ENCODE results near the gene GSG1L2.

Gene GSG1L2

DNA sequence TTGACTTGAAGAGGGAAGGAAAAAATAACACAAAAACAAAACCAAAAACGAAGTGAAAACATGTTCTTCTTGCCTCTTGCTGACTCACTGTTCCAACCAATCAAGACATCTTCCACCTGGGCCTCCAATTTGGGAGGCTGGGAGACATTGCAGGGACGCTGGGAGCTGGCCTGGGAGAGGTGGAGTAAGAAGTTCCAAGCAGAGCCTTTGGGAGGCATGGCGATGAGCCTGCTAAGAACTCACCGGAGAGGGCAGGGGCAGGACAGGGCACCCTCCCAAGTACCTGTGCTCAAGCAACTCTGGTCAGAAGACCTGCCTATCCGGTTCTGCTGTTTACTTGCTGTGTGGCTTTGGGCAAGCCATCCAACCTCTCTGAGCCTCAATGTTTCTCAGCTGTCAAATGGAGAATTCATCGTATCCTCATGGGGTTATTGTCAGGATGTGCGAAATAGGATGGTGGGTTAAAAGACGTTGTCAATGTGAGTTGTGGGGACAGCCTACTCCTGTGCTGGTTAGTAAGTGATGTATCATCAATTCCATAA is 3.0 kb upstream of the GSG1L2 start:
- DNase-seq (ENCODE audit: low spot score), result no peak

DNA sequence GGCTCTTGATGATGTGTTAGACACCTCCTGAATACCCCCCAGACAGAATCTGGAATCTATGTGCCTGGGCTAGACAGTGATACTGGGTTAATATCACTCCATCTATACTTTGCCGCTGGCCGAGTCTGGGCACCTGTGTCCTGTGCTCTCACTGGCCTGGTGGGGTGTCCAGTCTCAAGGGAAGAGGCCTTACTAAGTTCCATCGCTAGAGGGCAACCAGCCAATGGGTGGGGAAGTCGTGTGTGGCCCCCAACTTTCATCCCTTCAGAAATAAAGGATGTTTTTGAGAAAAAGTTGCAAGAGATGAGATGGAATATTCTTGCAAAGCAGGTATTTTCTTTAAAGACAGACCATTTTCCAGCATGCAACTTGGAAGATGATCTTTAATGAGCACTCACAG is 2.2 kb upstream of the GSG1L2 start:
- DNase-seq (ENCODE audit: low spot score), result peak; percentile 48

DNA sequence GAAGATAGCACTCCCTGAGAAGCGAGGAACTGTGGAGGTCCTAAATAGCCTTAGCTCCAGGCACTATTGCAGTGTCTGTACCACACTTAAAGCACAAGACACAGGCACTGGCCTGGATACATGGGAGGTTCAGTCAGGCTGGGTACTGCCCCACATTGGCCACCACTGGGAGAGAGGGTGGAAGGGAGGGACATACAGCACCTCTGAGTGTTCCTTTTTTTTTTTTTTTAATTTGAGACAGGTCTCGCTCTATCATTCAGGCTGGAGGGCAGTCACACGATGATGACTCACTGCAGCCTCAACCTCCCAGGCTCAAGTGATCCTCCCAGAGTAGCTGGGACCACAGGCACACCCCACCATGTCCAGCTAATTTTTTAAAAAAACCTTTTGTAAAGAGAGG is 1.4 kb downstream of the GSG1L2 start:
- DNase-seq (ENCODE audit: low spot score), result no peak

DNA sequence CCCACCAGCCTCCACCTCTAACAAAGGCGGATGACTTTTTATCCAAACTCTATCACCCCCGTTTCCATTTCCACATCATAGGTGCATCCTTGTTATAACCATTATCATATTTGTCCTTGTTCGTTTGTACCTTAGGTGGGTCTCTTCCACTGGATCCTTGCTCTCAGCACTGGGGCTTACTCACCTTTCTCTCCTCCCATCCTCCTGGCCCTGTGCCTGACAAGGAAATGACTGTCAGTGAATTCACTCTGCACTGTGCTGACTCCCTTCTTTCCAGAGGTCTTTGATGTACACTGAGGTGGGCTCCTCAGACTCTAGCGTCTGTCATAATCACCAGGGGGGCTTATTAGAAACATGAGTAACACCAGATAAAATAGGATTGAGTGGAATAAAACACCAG is 3.1 kb downstream of the GSG1L2 start:
- DNase-seq (ENCODE audit: low spot score), result no peak

DNA sequence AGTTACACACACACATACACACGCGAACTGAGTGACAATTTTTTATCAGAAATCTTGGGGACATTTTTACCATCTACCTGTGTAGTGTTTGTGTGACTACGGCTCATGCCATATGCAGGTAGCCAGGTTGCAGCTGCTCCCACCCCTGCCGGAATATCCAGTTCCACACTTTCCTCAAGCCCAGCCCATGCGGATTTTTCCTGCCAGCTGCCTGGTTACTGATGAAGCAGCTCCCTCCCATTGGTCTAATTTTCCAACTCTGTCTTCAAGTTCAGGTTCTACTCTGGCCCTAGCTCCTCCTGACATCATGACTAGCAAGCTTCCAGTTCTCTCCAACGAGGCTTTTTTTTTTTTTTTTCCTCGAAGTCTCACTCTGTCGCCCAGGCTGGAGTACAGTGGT is 4.8 kb downstream of the GSG1L2 start:
- peak; percentile 79 for DNase-seq (ENCODE audit: low spot score)

DNA sequence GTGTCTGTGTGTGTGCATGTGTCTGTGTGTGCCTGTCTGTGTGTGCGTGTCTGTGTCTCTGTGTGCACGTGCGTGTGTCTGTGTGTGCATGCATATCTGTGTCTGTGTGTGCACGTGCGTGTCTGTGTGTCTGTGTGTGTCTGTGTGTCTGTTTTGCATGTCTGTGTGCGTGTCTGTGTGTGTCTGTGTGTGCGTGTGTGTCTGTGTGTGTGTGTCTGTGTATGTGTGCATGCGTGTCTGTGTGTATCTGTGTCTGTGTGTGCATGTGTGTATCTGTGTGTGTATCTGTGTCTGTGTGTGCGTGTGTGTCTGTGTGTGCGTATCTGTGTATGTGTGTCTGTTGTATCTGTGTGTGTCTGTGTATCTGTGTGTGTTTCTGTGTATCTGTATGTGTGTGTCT is 5.4 kb downstream of the GSG1L2 start:
- DNase-seq (ENCODE audit: low spot score), result no peak

DNA sequence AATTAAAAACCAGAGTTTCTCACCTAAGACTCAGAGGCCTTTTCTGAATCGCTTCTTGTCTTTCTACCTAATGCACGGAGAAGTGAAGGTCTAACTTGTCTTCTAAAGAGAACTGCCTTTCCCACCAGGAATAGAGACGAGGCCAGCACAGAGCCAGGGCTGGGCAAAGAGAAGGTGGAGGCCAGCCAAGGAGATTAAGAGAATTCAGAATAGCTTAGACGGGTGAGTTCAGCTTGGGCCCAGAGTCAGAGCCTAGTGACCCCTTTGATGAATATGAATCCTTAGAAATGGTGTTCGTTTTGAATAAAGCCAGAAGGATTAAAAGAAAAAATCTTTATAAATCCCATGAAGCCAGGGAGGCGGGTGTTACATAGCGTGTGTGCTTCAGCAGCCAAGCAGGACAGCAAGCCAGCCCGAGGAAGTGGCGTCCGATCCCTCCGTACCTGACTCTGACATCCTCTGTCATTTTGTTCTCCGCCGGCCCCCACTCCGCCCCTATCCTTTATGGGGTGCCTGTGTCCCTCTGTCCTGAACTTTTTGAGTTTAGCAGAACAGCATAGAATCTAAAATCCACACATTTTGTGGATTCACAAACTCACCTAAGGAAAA is 7.4 kb downstream of the GSG1L2 start:
- no peak for DNase-seq (ENCODE audit: low spot score)

DNA sequence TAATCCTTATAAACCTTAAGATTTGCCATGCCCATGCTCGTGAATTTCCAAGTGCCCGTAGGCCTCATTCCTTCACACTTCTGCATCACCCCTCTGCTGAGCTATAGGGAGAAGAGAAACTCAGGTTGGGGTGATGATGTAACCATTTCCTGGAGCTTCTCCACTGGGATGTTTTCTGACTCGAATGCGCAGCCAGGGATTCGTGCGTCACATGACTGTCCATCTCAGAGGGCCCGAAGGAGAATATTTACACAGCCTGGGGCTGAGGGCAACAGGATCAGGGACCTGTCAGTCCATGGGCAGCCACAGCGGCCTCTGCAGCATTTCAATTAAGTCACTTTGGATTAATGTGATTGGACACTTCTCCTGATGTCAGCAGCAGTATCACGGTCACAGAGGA is 8.7 kb downstream of the GSG1L2 start:
- DNase-seq (ENCODE audit: low spot score), result no peak

DNA sequence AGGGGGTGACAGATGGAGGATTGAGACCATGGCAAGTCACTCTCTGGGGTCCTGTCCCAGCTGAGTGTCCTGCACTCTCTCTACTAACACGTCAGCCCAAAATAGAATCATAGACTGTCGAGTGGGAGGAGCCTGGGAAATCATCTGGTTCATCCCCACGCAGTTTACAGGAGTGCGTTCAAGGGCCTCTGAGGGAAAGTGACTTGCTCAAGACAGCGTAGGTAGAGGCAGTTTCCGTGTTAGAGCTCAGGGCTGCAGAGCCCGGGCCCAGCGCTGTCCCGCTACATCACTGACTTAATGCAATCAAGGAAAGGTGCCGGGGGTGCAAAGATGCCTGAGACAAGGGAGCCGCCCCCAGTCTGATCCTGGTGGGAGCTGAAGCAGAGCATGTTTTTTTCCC is 10.3 kb downstream of the GSG1L2 start:
- no peak for DNase-seq (ENCODE audit: low spot score)

DNA sequence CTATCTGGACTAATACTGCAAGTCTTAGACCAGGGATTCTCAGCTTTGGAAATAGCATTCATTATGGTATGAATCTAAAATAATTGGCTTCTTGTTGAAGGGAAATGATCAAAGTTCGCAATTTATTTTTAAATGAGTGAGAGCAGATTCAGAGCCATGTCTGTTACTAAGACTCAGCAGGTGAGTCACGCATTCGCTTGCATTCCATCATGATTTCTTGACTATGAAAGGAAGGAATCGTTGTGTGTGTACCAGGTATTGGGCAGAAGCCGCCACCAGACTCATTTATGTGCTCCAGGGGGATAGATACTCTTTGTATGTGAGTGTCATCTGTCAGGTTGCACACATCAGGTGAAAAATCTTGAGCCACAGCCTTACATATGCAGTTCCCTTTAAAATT is 10.8 kb downstream of the GSG1L2 start:
- no peak for DNase-seq (ENCODE audit: low spot score)

DNA sequence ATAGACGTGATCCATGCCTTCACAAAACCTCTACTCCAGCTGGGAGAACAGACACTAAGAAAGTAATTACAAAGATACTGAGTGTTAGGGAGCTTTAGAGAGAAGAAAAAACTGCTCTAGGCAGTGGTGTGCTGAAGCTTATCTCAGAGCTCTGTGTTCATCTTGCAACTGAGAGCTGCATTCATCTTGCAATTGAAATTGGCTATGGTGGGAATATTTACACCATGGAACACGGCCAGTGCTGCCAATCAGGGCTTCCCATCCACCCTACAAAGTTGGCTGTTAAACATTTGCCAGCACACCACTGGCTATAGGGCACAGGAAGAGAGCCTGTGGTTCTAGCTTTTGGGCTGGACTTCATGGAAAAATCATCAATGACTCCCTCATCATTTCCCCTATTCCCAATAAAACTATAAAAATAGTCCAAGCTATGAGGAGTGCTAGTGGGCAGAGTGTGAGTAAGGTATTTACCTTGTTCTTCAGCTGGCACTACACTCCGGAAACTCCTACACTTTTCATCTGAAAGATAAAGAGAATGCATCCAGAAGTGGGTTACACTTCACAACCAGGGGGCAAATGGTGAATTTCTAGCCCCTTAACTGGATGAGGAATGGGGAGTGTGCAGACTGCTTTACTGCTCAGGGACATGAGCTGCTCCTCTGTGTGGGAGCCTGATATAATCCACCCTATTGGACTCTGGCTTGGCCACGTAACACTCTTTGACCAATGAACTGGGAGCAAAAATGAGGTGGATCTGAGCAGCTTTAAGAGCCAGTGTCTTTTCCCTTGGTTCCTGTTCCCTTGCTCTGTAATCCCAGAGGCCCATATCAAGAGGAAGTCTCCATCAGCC is 11.6 kb downstream of the GSG1L2 start:
- no peak for DNase-seq (ENCODE audit: low spot score)

DNA sequence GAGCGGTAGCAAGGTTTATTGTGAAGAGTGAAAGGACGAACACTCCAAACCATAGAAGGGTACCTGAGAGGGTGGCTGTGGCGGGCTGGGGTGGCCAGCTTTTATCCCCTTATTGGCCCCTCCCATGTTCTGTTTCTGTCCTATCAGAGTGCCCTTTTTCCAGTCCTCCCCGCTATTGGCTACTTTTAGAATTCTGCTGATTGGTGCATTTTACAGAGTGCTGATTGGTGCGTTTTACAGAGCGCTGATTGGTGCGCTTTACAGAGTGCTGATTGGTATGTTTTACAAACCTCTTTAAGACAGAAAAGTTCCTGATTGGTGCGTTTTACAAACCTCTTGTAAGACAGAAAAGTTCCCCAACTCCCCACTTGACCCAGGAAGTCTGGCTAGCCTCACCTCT is 12.5 kb downstream of the GSG1L2 start:
- no peak for DNase-seq (ENCODE audit: low spot score)

DNA sequence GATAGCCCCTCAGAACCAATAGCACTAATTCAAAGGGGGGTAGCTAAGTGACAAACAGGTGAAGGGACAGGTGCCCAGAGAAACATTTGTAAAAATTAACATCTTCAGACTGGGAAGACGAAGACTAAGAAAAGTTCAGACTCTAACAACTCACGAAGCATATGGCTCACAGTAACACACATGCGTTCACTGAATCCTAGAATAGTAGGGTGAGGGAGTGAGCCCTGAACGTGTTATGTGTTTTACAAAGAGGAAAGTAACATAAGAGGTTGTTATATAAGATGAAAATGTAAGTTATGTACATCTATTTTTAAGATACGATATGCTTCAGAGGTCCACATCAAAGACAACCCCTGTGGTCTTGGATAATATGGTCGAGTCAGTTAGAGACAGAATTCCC is 15.2 kb downstream of the GSG1L2 start:
- DNase-seq (ENCODE audit: low spot score), result no peak

DNA sequence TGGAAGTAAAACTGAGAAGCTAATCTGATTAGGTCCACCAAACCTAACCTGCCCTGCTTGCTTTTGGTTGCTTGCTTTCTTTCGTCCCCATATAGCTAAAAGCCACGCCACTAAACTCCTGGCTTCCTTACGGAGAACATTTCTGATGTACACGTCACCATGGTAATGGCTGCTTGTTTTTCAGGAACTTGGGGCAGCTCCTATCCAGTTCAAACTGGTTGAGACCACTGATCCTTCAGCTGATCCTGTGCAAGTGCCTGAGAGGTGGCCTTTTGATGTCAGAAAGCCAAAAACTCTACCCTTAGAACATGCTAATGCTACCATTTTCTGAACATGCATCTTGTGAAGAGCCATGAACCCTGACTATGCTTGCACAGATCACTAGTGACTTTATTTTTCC is 16.1 kb downstream of the GSG1L2 start:
- DNase-seq (ENCODE audit: low spot score), result no peak

DNA sequence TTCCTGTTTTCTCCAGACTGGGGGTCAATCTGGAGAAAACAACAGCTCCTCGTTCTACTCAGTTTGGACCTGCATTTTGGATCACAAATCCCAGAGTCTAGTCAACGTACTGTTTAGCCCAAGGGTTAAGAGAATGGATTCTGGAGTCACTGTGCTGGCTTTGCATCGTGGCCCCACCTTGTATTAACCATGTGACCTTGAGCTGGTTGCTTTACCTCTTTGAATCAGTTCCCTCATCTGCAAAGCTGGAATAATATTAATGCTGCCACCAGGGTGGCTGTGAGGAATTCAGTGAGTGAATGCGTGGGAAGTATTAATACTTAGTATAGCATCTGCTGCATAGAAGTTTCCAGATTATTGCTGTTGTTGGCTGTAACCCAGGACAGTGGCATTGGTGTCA is 19.2 kb downstream of the GSG1L2 start:
- no peak for DNase-seq (ENCODE audit: low spot score)

DNA sequence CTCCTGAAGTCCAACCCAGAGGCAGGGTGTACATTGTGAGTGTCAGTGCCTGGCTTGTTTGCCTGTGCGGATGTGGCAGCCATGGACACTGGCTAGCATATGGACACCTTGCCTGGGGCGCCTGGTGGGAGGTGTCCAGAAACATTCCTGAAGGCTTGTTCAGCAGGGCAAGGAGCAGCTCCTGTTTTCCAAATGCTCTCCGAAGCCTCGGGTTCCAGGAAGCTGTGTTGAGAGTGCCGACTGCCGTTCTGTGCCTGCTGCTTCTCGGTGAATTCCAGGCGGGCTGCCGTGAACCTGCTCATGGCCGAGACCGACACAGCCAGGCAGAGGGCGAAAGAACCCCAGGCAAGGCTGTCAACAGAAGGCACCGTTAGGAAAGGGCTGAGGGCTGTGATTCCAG is 19.6 kb downstream of the GSG1L2 start:
- no peak for DNase-seq (ENCODE audit: low spot score)

DNA sequence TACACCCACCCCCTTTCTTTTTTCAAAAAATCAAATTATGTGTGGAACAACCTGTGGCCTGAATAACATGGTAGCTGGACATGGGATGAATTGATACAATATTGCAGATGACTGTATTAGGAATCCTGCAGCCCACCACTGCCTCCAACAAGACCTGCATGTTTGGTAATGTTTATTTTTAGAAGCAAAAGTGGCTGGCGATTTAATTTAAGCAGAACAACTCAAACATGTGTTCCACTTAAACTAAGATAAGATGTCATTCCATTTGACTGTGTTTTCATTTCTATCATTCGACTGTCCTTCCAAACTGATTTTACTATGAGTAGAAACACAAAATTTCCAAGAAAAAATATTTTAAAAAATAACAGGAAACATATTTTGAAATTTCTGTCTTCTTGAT is 20.4 kb downstream of the GSG1L2 start:
- DNase-seq (ENCODE audit: low spot score), result no peak

DNA sequence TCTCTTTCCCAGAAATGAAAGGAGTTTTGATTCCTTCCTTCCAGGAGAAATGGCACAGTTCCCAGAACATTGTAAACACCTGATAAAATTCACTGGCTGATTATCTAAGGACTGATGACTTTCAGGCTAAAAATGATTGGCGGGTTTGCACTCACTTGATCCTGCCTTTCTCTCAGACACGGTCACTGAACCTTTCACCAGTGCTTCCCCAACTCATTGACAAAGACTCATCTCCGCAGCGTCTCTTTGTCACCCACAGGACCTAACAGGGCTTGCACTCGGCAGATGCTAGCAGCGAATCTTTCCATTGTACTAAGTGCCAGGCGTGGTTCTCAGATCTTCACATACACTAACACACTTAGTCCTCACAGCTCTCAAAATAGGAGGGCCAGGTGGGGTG is 23.2 kb downstream of the GSG1L2 start:
- DNase-seq (ENCODE audit: low spot score), result no peak

DNA sequence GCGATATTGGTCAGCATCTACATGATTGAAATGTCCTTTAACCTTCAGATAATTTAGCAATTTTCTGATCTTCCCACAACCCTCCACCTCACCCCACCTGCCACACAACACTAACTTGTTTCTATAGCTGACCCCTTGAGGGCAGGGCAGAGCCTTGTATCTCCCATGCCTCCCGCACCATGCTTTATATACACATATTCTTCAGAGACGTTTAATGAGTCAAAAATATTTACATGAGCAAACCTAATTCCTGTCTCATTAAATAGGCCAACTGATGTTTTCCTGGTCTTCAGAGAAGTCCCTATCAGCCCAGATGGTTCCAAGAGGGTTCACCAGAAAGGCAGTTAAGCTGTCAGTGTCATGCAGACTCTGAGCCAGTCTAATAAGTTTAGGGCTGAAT is 23.9 kb downstream of the GSG1L2 start:
- no peak for DNase-seq (ENCODE audit: low spot score)

DNA sequence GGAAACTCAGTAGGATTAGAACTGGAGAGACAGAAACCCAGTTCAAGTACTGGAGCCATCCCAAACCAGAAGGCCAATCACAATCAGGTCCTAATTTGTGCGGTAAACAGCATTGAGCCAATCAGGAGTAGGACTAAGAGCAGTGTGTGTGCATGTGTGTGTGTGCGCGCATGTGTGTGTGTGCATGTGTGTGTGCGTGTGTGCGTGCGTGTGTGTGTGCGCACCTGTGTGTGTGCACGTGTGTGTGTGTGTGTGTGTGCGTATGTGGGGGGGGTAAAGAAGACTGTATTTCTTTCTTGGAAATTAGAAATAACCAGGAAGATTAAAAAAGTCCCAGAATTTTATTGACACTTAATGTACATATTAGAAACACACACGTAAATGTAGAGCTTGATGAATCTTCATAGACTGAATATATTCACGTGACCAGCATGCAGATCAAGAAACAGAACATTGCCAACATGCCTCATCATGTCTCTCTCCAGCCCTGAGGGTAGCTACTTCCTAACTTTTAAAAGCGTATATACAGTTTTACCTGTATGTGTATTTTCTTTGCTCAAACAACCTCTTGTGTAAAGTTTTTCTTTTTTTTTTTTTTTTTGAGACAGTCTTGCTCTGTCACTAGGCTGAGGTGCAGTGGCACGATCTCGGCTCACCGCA is 29.6 kb downstream of the GSG1L2 start:
- DNase-seq (ENCODE audit: low spot score), result no peak

DNA sequence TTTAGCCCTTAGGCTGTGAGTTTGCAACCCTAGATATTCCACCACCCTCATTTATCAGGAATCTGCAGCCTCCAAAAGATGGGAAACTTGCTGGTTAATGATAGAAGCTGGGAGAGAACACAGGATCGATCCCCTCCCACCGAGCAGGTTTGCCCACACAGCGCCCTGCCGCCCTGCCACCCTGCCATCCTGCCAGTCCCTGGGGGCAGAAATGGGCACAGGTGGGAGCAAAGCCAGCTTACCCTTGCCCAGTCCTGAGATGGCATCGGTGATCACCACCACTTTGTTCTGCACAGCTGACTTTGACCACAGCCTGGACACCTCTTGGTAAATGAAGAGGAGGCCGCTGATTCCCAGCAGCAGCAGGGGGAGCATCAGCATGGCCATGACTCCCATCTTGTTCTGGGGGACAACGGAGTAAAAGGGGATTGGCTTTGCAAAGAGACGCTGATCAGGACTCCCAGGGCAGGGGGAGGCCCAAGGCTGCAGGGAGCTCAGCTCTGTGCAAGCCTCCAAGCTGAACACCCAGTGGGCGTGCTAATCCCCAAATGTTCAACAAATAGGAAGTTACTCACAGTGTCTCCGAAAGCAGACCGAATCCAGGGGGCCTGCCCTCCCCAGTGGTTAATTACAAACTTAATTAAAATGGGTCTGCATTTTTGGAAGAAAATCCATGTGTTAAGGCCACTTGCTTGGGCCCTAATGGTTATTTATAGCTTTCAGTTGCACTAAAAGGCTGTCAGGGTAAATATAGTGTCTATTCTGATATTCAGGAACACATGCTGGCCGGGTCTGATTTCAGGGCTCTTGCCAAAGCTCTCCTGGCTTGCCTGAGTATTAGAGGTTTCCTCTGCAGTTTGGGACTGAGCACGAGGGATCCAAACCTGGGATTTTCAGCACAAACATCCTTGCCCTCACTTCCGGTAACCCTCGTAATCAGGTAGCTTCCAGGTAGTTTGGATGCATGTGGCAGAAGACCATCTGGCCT is 30.7 kb downstream of the GSG1L2 start, which contains the start of gene DHRS7C:
TSS of gene DHRS7C (minus strand) at position 704 of the 988 bp plus-strand sequence. CDS start at position 396, 308 bp downstream.
- DNase-seq (ENCODE audit: low spot score), result no peak

DNA sequence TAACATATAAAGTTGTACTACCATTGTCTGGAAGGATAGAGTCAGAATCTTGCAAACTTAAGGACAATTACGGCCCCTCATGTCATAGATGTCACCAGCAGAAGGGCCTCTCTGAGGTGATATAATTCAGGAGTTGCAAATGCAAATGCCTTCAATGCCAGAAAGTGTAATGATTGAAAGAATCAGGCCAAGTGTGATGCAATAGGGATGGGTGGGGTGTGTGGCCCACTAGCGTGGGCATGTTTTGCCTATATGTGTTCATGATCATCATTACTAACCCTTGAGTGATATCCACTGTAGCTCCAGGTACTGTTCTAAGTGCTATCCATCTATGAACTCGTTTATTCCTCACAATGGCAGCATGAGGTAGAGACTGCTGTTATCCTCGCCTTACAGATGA is 31.6 kb downstream of the GSG1L2 start:
- no peak for DNase-seq (ENCODE audit: low spot score)

Data from iPS-NIHi11 (cell line).